ENCODE data around the gene PANK1. TPM values are rescaled to one million over a fixed set of nuclear protein-coding genes. Genes with fewer than 3 reads are reported as not detected.

Gene PANK1
- total RNA-seq, 1 experiment from 2014 or later, result 8.1 TPM

DNA sequence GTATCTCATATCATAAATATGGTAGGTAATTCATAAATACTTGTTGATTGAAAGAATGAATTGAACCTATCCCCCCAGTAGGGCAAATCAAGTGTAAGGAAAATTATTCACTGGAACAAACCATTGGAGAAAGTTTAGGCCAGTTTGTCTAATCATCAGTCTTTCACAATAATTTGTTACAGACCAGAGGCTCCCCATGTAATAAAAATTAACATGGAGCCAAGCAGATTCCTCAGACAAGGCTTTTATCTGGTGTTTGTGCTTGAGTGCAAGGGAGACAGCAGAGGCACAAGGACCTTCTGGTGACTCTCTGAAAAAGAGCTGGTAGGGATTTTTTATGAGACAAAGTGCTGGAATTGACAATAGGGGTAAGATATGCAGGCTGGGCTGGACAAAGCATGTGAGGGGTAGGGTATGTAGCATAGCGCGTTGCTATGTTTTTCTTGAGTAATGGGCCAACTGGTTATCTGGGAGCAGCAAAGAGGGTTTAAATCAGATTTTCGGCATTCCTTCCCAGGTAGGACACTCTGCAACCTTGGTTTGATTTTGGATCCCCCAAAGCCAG lies 7.8 kb upstream of the PANK1 start:
- no peak for DNase-seq
- H3K4me2 ChIP-seq, result no peak overlapping the region
- H2AFZ ChIP-seq, result no peak overlapping the region
- no peaks in the 10 kb centered on the region for H3K9me2 ChIP-seq (ENCODE audit: insufficient read depth)
- ChIA-PET CTCF (no interaction called here), POLR2A (ENCODE audit: unreplicated experiment) (interaction anchor here (0.7 kb wide), 1 partner anchor 40 kb away, joined by 3 read pairs; no protein-coding TSS in a partner anchor)
- no peak overlapping the region for H3K4me3 ChIP-seq
- H3K27ac ChIP-seq, result no peak overlapping the region
- no peaks in the 10 kb centered on the region for H3F3A ChIP-seq (ENCODE audit: insufficient read depth, low read depth)
- H3K9me3 ChIP-seq (ENCODE audit: insufficient read depth, low read depth), result no peaks in the 10 kb centered on the region
- no peaks in the 10 kb centered on the region for H3K27me3 ChIP-seq (ENCODE audit: insufficient read depth, low read depth)
- no peaks in the 10 kb centered on the region for H4K20me1 ChIP-seq (ENCODE audit: insufficient read depth)
- no peak for TF ChIP-seq EZH2 (IDR thresholded peaks at IDR 0.05; ENCODE audit: low read depth)
- TF ChIP-seq, protein P1, sequence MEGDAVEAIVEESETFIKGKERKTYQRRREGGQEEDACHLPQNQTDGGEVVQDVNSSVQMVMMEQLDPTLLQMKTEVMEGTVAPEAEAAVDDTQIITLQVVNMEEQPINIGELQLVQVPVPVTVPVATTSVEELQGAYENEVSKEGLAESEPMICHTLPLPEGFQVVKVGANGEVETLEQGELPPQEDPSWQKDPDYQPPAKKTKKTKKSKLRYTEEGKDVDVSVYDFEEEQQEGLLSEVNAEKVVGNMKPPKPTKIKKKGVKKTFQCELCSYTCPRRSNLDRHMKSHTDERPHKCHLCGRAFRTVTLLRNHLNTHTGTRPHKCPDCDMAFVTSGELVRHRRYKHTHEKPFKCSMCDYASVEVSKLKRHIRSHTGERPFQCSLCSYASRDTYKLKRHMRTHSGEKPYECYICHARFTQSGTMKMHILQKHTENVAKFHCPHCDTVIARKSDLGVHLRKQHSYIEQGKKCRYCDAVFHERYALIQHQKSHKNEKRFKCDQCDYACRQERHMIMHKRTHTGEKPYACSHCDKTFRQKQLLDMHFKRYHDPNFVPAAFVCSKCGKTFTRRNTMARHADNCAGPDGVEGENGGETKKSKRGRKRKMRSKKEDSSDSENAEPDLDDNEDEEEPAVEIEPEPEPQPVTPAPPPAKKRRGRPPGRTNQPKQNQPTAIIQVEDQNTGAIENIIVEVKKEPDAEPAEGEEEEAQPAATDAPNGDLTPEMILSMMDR (conservative IDR thresholded peaks at IDR 0.05), result no peak
- intact Hi-C loops (cut with micrococcal nuclease; ENCODE audit: unreplicated experiment), result no loop called here
- no peaks in the 10 kb centered on the region for H3K79me2 ChIP-seq (ENCODE audit: low read depth)
- H3K4me1 ChIP-seq (replicated peaks; ENCODE audit: insufficient read depth), result no peaks in the 10 kb centered on the region
- no TSS peak for BruUV-seq (replicated peaks)
- H3K36me3 ChIP-seq (ENCODE audit: low read depth), result no peaks in the 10 kb centered on the region

DNA sequence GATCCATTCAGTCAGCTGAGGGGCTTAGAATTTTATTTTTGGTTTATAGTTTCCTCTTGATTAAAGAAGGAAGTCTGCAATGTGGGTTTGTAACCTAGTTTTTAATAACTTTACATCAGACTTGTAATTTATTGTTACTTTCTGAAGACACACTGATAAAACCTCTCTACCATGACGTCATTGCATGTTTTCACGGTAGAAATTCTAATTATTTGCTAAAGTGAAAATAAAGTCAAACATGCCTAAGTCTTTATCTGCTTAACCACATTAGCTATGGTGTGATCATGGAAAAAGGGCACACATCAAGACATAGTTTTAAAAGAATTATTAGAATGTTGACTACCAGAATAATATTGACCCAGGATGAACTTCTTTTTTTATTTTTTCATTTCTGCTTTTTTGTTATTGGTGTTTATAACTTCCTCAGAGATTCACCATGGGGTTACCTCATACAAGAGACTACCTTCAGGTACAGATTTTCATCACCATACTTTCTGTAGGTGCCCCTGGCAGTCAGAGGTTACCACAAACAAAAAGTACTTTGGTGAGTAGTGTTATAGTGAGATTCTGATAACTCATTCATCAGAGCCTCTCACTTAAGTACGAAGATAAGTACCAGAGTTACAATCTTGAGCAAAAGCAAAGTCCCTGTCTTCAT lies 7.0 kb upstream of the PANK1 start:
- H2AFZ ChIP-seq, result no peak overlapping the region
- H3K36me3 ChIP-seq (ENCODE audit: low read depth), result no peaks in the 10 kb centered on the region
- H3K79me2 ChIP-seq (ENCODE audit: low read depth), result no peaks in the 10 kb centered on the region
- no TSS peak for BruUV-seq (replicated peaks)
- intact Hi-C loops (cut with micrococcal nuclease; ENCODE audit: unreplicated experiment), result no loop called here
- H3K27me3 ChIP-seq (ENCODE audit: insufficient read depth, low read depth), result no peaks in the 10 kb centered on the region
- CTCF ChIA-PET, result no interaction called here
- no peak for TF ChIP-seq EZH2 (IDR thresholded peaks at IDR 0.05; ENCODE audit: low read depth)
- TF ChIP-seq, protein P1 (conservative IDR thresholded peaks at IDR 0.05), result no peak
- H3K4me2 ChIP-seq, result no peak overlapping the region
- H3K9me2 ChIP-seq (ENCODE audit: insufficient read depth), result no peaks in the 10 kb centered on the region
- no peaks in the 10 kb centered on the region for H3F3A ChIP-seq (ENCODE audit: insufficient read depth, low read depth)
- H3K9me3 ChIP-seq (ENCODE audit: insufficient read depth, low read depth), result no peaks in the 10 kb centered on the region
- H3K27ac ChIP-seq, result no peak overlapping the region
- no peaks in the 10 kb centered on the region for H4K20me1 ChIP-seq (ENCODE audit: insufficient read depth)
- POLR2A ChIA-PET (ENCODE audit: unreplicated experiment), result no interaction called here
- H3K4me1 ChIP-seq (replicated peaks; ENCODE audit: insufficient read depth), result no peaks in the 10 kb centered on the region
- H3K4me3 ChIP-seq, result no peak overlapping the region
- no peak for DNase-seq

- intact Hi-C loops (cut with micrococcal nuclease; ENCODE audit: unreplicated experiment), result no loop called here
- no peaks in the 10 kb centered on the region for H3K79me2 ChIP-seq (ENCODE audit: low read depth)
- no peaks in the 10 kb centered on the region for H3K27me3 ChIP-seq (ENCODE audit: insufficient read depth, low read depth)
- no peak overlapping the region for H3K4me2 ChIP-seq
- no peaks in the 10 kb centered on the region for H3F3A ChIP-seq (ENCODE audit: insufficient read depth, low read depth)
- ChIA-PET POLR2A (ENCODE audit: unreplicated experiment) (no interaction called here), CTCF (no interaction called here)
- TF ChIP-seq, protein P1 (conservative IDR thresholded peaks at IDR 0.05), result no peak
- no peak for TF ChIP-seq EZH2 (IDR thresholded peaks at IDR 0.05; ENCODE audit: low read depth)
- no peak for DNase-seq
- H3K9me3 ChIP-seq (ENCODE audit: insufficient read depth, low read depth), result no peaks in the 10 kb centered on the region
- no peaks in the 10 kb centered on the region for H3K4me1 ChIP-seq (replicated peaks; ENCODE audit: insufficient read depth)
- H4K20me1 ChIP-seq (ENCODE audit: insufficient read depth), result no peaks in the 10 kb centered on the region
- H3K27ac ChIP-seq, result no peak overlapping the region
- H2AFZ ChIP-seq, result no peak overlapping the region
- H3K9me2 ChIP-seq (ENCODE audit: insufficient read depth), result no peaks in the 10 kb centered on the region
- H3K36me3 ChIP-seq (ENCODE audit: low read depth), result no peaks in the 10 kb centered on the region
- H3K4me3 ChIP-seq, result no peak overlapping the region
- BruUV-seq (replicated peaks), result no TSS peak
These were observed 6.3 kb upstream of the PANK1 start for GRCh38 chr10:89651205-89651915.

Data from PC-9 (cell line).